HuH-7.5 (cell line): ENCODE results near the gene OR4D11.
"Not testable (repeated sequence)": the region's sequence is repeated elsewhere in the genome, so short reads cannot be mapped to it uniquely, and the experiment has no call there.

ENCODE experiments used
- DNase-seq: peaks from one replicate; pipeline ENCODE4 v3.0.0; 2011; ENCODE audit warnings: low spot score

Gene OR4D11

GRCh38 chr11:59503276-59503675 lies at the start of gene OR4D11:
Gene OR4D11 (plus strand): TSS chr11:59503576. CDS start chr11:59503576, 0 bp downstream.
- DNase-seq = no peak

DNA sequence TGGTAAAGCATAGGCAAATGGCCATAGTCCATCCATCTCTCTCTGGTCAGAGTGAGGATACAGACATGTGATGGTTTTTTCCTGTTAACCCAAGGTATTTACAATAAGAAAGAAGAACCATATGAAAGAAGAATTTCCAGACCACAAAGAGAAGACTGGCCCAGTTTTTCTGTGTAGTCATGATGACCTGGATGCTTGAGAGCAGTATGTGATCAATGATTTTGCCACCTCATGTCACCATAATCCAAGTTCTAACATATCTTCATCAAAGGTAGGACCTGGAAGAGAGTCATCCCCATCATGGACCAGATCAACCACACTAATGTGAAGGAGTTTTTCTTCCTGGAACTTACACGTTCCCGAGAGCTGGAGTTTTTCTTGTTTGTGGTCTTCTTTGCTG lies 46.7 kb upstream of the OR4D11 start, which contains the start of gene OR4D6:
TSS of gene OR4D6 (plus strand) at position 301 of the 400 bp plus-strand sequence. CDS start at position 301, 0 bp downstream.
- DNase-seq = no peak

DNA sequence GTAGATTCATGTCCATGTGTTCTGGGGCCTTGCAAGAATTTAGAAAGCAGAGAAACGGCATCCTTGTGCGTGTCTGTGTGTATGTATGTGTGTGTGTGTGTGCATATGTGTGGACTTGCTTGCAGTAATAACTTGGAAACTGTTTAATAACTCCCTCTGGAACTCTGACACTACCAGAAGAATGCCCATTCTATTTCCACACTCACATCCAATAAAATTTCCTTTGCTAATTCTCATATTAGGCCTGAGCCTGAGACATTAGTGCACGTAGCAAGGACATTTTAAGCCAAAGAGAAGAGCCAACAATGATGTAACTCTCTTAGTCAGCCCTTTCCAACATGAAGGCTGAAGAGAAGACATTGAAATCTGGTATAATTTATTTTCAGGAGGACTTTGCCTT lies 43.5 kb upstream of the OR4D11 start:
- DNase-seq = no peak

GRCh38 chr11:59463190-59463641 lies 40.2 kb upstream of the OR4D11 start:
- DNase-seq = no peak

DNA sequence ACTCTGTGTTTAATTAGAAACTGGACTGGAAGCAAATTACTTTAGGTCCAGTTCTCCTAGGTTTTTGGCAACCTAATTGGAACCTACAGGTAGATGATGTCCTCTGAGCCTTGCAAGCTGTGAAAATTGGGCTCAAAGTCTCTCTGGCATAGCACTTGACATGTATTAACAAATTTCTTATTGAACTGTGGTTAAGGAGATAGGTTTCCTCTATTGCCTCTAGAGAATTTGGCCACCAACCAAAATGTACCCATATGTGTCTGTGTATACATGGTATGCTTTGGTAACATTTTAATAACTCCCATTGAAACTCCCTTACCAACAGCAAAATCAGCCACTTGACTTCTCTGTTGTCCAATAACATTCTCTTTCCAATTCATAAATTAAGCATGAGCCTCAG lies 30.4 kb upstream of the OR4D11 start, which contains the start of gene OR4D10:
TSS of gene OR4D10 (plus strand) at position 301 of the 400 bp plus-strand sequence. CDS start 4,115 bp downstream, outside the sequence.
- no peak for DNase-seq

GRCh38 chr11:59475176-59475575 lies 28.2 kb upstream of the OR4D11 start:
- DNase-seq = no peak

DNA sequence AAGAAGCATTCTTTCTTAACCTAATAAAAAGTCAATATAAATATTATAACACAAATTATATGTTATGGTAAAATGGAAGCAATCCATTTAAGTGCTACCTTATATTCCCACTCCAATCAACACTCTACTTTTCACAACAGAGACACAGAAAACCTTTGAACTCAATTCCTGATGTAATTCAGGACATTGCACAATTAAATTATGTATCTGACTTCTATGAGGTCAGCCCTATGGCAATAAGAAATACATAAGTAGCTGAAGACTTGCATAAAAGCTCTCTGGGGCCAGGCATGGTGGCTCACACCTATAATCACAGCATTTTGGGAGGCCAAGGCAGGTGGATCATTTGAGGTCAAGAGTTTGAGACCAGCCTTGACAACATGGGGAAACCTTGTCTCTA lies 23.5 kb upstream of the OR4D11 start:
- no peak for DNase-seq

DNA sequence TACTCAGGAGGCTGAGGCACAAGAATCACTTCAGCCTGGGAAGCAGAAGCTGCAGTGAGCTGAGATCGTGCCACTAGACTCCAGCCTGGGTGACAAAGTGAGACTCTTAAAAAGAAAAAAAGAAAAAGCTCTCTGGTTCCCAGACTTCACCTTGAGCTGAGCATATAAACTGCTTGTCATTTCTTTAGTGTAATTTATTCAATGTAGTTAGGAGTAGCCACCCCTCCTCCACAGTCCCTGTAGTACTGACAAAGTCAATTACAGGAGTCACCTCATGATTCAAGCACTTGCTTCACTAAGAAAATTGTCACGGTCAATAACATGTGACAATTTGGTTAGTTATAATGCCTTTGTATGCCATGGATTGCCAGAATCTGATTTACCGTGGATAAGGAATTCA lies 23.0 kb upstream of the OR4D11 start:
- DNase-seq = no peak

- DNase-seq = no peak
These were observed 1.4 kb upstream of the OR4D11 start for GRCh38 chr11:59501931-59502330.

DNA sequence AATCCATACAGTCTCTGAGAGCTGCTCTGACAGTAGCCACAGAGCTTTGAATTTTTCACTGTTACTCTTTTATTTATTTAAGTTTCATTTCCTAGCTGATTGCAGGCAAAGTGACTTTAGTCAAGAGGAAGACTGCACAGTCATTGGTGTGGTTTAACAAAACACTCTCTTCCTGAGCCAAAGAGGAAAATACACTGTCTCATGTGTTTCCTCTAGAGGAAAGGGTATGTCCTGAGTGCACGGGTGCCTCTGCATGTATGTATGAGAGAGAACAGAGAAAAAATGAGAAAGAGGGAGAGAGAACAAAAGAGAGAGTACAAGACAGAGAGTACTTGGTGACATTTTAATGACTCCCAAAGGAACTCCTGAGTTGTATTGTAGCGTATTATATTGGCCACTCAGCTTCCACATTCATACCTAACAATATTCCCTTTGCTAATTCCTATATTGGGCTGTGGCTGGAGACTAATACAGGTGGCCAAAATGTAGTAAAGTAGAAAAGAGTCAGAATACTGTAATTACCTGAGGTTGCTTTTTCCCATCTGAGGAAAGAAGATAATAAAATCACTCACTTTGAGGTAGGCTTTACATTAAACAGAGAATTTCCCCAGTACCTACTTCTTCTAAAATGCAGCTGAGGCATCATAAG lies 7.7 kb downstream of the OR4D11 start, which contains the start of gene OR4D9:
TSS of gene OR4D9 (plus strand) at position 599 of the 649 bp plus-strand sequence. CDS start 3,374 bp downstream, outside the sequence.
- no peak for DNase-seq

DNA sequence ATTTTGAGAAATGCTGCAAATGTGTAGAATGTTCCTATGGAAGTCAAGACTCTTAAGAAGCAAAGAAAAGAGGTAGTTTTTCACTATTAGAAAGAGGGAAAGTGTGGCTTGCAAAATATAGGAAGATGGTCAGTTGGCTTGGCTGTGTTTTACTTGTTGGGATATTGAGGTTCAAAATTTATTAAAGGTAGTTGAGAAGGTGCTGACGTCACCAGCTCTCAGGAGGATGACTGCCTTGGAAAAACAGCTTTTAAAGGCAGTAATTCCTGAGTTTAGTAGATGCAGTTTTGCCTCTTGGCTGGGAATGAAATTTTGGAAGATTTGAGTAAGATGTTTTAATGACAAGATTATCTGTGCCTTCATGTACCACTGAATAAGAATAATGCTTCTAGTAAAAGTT lies 8.3 kb downstream of the OR4D11 start:
- DNase-seq = no peak

DNA sequence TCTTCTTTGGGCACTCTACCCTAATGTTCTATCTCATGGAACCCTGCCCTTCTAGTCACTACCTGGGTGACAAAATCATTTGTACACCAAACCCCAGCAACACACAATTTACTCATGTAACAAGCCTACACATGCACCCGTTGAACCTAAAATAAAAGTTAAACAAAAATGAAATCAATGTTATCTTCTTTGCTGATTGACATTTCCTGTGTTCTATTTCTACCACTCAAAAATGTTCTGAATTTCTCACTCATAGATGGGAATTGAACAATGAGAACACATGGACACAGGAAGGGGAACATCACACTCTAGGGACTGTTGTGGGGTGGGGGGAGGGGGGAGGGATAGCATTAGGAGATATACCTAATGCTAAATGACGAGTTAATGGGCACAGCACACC lies 16.8 kb downstream of the OR4D11 start:
- not testable (repeated sequence) for DNase-seq

GRCh38 chr11:59520741-59521140 lies 17.4 kb downstream of the OR4D11 start:
- DNase-seq = no peak

DNA sequence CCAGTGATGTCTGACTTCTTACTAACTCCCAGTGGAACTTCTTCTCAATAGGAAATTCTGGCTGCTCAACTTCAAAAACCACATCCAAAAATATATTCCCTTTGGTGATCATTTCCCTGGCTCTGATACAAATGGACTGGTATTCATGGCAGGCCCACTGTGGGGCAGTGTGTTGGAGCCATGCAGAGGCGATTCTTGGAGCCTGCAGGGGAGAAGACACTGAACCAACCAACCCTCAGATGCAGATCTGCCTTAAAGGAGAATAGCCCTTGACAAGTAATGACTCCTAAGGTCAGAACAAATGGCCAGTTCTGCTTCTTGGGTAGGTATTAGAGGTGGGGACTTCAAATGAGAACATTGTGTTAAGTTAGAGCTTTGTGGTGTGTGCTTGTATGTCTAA lies 20.2 kb downstream of the OR4D11 start:
- DNase-seq = no peak

GRCh38 chr11:59528711-59529110 lies 25.3 kb downstream of the OR4D11 start:
- no peak for DNase-seq

GRCh38 chr11:59532620-59533019 lies 29.2 kb downstream of the OR4D11 start:
- DNase-seq = no peak

GRCh38 chr11:59534676-59535075 lies 31.3 kb downstream of the OR4D11 start:
- DNase-seq = no peak

GRCh38 chr11:59542142-59542810 lies 38.9 kb downstream of the OR4D11 start:
- DNase-seq = no peak

GRCh38 chr11:59543713-59544112 lies 40.3 kb downstream of the OR4D11 start:
- not testable (repeated sequence) for DNase-seq

GRCh38 chr11:59544869-59545178 lies 41.4 kb downstream of the OR4D11 start:
- DNase-seq = no peak

- no peak for DNase-seq
These were observed 42.0 kb downstream of the OR4D11 start for GRCh38 chr11:59545179-59546020.

DNA sequence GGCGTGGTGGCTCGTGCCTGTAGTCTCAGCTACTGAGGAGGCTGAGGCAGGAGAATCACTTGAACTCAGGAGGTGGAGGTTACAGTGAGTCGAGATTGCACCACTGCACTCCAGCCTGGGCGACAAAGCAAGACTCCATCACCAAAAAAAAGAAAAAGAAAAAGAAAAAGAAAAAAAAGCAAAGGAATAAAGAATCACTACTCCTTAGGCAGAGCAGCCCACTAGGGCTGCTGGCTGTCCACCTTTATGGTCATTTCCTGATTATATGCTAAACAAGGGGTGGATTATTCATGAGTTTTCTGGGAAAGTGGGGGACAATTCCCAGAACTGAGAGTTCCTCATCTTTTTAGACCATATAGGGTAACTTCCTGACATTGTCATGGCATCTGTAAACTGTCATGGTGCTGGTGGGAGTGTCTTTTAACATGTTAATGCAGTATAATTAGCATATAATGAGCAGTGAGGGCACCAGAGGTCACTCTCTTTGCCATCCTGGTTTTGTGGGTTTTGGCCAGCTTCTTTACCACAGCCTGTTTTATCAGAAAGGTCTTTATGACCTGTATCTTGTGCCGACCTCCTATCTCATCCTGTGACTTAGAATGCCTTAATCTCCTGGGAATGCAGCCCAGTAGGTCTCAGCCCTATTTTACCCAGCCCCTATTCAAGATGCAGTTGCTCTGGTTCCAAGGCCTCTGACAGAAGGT lies 44.4 kb downstream of the OR4D11 start:
- DNase-seq = not testable (repeated sequence)
